ENCODE results near the gene ANK3.
A peak's percentile ranks its signal among the peaks of the same experiment; 100 is the strongest.

The ANK3 gene

GRCh38 chr10:60277656-60278055 lies 112.0 kb downstream of the ANK3 start:
- DNase-seq (ENCODE audit: low read depth), result peak; percentile 21

DNA sequence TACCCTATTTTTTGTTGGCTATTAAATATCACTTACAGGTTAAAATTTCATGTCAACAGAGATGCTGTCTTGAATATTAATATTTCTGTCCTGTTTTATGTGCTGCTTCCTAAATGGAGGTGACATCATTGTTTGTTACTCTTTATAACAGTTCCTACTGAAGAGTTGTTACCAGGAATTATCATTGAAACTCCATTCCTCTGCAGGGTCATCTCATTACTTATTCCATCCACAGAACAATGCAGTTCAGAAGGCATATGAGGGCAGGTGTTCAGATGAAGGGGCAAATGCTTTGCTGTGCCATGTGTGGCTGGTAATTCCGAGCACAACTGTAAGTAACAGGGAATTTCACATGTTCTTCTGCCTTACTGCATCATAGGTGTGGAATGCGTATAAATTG lies 113.4 kb downstream of the ANK3 start:
- DNase-seq (ENCODE audit: low read depth), result no peak

- no peak for DNase-seq (ENCODE audit: low read depth)
Measured at GRCh38 chr10:60271319-60272040, 118.2 kb downstream of the ANK3 start.

DNA sequence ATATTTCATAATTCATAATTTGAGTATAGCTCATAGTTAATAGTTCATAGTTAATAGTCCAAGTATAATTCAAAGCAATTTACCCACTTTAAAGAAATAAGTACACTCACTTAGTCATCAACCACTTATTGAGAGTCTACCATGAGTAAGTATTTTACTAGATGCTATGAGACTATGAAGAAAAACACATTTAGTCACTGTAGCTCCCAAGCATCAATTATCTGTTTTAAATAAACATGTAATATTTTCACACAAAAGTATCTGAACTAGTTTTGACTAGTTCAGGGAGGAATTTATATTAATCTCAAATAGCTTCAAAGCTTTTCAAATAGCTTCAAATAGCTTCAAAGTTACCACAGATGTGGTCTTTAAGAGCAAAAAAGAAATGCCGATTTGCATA lies 119.2 kb downstream of the ANK3 start:
- peak; percentile 69 for DNase-seq (ENCODE audit: low read depth)

DNA sequence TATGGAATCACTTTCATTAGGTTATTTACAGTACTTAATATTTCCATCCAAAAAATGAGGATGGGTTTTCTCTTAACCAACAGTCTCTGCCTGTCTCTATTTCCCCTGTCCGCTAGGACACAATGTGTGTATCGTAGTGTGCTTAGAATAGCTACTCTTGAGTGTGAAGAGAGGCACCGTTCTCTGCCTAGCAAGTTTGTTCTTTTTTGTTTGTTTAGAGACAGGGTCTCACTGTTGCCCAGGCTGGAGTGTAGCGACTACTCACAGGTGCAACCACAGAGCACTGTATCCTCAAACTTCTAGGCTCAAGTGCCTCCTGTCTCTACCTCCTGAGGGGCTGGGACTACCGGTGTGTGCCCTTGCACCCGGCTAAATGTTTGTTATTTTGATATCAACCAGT lies 121.9 kb downstream of the ANK3 start:
- DNase-seq (ENCODE audit: low read depth), result no peak

DNA sequence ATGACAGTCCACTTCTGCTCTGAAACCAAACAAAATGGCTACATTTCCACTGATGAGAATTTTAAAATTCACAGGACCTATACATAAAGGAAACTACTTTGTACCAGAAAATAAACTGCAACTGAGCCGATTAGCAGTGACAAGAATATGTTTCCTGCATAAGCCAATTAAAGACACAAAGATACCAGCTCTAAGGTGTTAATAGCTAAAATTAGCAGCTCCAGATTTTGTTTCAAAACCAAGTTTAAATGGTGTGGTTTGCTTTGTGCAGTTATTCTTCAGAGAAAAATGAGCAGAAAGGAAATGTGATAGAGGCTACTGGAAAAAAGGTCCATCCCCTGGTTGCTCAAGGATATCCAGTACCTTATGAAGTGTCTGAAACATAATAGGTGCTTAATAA lies 123.2 kb downstream of the ANK3 start:
- no peak for DNase-seq (ENCODE audit: low read depth)

- DNase-seq (ENCODE audit: low read depth), result no peak
Measured at GRCh38 chr10:60262647-60263126, 127.0 kb downstream of the ANK3 start.

DNA sequence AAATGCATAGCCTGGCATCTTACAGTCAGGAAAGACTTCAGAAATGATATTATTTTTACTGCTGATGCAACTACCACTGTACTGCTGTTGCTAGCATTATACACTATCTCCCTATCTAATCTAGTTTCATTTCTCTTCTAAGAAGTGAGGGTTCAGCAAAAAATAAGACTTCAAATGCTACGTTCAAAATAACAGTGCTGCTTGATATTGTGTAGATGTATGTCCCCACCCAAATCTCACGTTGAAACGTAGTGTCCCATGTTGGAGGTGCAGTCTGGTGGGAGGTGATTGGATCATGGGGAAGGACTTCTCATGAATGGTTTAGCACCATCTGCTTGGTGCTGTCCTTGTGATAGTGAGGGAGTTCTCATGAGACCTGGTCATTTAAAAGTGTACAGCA lies 129.4 kb downstream of the ANK3 start:
- DNase-seq (ENCODE audit: low read depth), result no peak

DNA sequence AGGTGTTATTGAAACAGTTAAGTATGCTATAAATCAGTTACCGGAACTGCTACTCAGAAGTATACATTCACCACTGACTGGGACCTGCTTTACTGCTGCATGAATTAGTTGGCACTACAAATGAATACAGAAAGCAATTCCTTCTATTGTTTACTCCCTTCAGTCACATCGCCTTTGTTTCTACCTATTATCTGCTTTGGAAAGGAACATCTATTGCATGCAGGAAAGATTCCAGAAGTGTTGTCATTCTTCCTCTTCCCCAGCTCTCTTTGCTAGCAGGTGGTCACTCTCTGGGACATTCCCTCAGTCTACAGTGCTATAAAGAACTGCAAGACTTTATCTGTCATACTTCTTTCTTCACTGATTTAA lies 131.3 kb downstream of the ANK3 start:
- DNase-seq (ENCODE audit: low read depth), result no peak

DNA sequence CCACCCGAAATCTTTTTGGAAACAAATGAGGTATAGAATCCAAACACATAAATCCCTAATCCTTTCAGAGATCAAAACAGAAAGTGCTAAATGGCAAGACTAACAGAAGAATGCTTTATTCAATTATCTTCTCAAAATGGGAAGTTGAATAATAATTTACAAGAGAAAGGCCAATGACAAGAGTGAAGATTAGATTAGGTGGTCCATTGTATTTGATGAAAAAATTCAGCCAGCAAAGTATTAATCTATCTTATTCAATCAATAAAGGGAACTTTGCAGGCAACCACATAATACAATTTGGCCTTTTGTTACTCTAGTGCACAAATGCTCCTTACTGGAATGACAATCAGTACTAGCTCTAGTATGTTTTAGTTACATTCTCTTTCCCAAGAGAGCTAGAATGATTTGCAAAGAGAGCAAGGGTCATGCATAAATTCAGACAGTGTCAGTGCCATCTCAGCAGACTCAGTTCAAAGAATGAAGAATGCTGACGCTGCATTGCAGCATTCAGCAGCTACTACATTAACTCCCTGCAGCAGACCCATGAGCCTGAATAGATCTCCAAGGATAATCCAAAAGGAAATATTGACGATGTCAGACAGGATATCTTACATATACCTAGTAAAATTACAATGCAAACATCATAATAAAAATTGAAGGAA lies 131.8 kb downstream of the ANK3 start:
- DNase-seq (ENCODE audit: low read depth), result no peak

DNA sequence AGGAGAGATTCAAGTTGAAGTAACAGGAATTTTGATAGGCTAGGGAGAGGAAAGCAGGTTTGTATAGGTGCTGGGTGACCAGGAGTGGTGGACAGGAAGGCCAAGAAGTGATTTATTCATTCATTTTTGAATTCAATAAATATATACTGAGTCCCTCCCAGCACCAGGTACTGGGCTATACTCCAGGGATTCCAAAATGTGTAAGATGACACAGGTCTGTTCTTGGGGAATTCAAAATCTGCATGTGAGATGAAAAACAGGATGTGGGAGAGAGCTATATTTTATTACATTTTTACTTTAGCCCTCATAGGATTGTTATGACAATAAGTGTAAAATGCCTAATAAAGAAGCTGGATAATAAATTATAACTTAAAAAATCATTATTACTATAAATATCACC lies 134.9 kb downstream of the ANK3 start:
- DNase-seq (ENCODE audit: low read depth), result no peak

- DNase-seq (ENCODE audit: low read depth), result no peak
Measured at GRCh38 chr10:60253484-60253883, 136.2 kb downstream of the ANK3 start.

DNA sequence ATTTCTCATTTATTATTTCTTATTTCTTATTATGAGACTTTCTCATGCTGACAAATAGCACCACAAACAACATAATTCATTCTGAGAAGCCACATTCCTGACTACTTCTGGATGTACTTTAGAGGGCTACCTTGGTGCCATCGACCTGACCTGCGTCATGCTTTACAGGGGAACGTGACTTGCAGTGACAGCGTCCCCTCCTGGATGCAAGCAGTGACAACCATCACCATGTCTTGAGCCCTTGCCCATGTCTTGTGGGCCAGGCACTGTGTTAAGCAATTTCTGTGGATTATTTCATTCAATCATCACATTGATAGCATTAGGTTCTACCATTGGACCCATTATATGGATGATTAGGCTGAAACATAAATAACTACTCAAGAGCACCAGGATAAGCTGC lies 137.0 kb downstream of the ANK3 start:
- no peak for DNase-seq (ENCODE audit: low read depth)

DNA sequence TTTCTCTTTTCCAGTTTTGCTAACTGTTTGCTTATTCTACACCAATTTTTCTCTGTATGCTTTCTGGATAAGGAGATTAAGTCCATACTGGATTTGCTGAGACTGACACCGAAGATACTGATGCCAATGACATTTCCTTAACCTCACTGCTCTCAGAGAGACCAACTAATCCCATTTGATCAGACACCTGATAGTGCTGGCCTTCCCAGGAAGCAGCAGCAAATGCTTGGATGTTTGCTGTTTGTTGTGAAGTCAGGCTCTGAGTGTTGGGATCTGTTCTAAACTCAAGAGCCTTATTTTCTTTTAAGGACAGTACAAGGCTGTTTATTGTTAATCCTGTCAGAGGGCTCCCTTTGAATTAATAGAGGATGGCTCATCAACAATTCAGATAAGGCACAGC lies 143.3 kb downstream of the ANK3 start:
- DNase-seq (ENCODE audit: low read depth), result no peak

- no peak for DNase-seq (ENCODE audit: low read depth)
Measured at GRCh38 chr10:60239228-60239627, 150.4 kb downstream of the ANK3 start.

DNA sequence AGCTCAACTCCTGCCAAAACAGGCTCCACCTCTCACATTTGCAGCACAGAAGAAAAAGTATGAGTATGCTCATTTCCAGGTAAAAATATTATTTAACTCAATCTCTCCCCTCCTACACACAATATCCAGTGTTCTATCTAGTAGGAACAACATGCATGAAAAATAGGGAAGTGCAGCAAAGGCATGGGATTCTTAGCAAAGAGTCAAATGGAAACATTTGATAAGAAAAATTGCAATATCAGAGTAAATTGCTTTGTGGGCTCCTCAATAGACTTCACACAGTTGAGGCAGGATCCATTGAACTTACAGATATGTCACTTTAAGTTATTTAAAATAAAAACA lies 150.9 kb downstream of the ANK3 start:
- DNase-seq (ENCODE audit: low read depth), result no peak

DNA sequence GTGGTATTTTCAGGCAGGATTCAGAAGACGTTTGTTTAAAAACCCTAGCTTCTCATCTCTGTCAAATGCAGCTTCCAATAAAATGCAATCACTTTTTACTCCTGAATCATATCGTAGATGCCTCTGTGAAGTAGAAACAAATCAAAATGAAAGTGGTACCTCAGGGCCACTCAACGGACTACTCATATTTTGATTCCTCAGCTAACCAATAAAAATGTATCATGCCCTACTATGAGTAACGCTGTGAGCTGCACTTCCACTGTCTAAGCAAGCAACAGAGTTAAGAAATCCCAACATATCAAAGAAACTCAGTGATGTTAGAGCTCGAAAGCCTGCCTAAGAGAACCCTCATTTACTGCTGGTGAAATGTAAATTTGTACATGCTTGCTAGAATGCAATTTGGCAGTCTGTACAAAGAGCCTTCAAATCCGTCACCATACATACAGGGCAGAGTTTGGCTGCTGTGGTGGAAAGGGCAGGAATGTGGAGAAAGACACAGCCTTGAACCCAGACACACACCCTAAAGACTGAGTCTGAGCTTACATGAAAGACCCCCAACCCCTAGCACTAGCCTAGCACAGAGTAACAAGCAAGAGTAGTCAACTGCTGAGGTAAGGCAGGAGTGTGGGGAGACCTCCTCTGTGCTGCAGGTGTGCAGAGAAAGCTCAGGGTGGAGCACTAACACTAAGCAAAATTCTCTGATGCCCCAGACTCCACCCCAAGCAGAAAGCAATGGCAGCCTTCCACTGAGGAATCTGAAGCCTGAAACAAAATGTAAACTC lies 151.5 kb downstream of the ANK3 start:
- peak; percentile 58 for DNase-seq (ENCODE audit: low read depth)

DNA sequence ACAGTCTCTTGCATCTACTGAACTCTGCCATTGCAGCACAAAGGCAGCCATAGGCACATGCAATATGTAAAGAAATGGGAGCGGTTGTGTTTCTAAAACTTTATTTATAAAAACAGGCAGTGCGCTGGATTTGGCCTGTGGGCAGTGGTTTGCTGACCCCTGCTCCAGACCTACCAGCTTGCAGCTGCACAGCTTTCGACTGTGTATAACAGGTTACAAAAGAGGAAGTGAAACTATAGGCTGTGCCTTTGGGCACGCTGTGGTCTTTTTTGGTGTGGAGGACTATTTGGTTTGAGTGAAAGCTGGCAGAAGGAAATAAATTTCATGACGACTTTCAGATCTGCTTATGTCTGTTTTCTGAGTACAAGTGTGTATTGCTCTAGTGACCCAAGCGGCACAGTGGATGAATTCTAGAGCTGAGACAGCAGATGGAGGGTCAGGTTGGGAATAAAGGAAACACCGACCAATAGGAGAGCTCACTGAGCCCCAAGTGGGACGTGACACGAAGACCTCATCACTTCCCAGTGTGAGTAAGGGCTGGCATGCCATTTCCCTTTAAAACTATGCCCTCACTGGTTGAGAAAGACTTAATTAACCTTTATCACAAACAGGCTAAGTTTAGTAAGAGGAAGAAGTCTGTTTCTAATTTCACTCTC lies 152.7 kb downstream of the ANK3 start:
- DNase-seq (ENCODE audit: low read depth), result peak; percentile 47

- DNase-seq (ENCODE audit: low read depth), result peak; percentile 38
Measured at GRCh38 chr10:60235001-60235400, 154.7 kb downstream of the ANK3 start.

- DNase-seq (ENCODE audit: low read depth), result no peak
Measured at GRCh38 chr10:60234551-60234950, 155.1 kb downstream of the ANK3 start.

- peak; percentile 34 for DNase-seq (ENCODE audit: low read depth)
Measured at GRCh38 chr10:60230892-60231291, 158.8 kb downstream of the ANK3 start.

DNA sequence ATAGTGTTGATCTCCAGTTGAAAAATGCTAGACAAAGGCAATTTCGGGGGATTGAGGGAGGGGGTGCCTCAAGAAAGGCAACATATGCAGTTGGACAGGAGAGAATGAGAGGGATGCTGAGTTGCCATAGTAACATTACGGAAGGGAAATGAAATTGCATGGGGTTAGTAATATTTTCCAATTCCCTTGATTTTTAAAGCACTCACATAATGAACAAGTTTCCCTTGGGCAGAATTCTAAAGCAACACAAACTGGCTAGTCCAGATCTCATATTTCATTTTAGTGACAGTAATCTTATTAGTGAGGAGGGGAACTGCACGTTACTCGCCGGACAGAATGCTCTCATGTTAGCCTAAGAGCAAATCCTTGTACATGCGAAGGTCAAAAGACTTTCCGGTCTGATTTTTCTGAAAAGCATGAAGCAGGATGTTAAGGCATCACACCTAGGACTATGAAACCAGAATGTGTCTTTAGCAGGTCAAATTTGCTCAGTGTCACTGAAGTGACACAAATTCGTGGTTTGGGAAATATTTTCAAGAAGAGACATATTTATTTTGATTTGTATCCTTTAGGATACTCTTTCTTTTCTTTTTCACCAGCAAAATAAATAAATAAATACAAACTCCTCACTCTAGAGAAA lies 165.5 kb downstream of the ANK3 start:
- no peak for DNase-seq (ENCODE audit: low read depth)

Data from EH (cell line).